Esophagus muscularis mucosa (tissue), 4 donors: ENCODE measurements around the gene GUCY2D. TPM values are rescaled to one million over a fixed set of nuclear protein-coding genes. Genes with fewer than 3 reads are reported as not detected.
"Not testable (repeated sequence)": the region's sequence is repeated elsewhere in the genome, so short reads cannot be mapped to it uniquely, and the experiment has no call there.

ENCODE experiments used
- DNase-seq: peaks from one replicate; pipeline ENCODE4 v3.0.0-alpha.2; 2017; ENCODE audit errors: extremely low spot score
- H3K27ac ChIP-seq, 4 donors: fragments of 200-600 bp; sonication (generic); replicated peaks in 1 of 4; 1 replicate in 3 of 4; 2 replicates in 1 of 4; pipeline ENCODE4 v1.5.1; 2016 to 2019; ENCODE audit warnings: mild to moderate bottlenecking in 1 of 4
- H3K27me3 ChIP-seq, 4 donors: fragments of 200-600 bp; sonication (generic); one replicate each; pipeline versions ENCODE4 v1.5.1 to v1.6.0; 2016 to 2019
- H3K36me3 ChIP-seq, 4 donors: fragments of 200-600 bp; sonication (generic); one replicate each; pipeline ENCODE4 v1.5.1; 2016 to 2019
- H3K4me1 ChIP-seq, 4 donors: fragments of 200-600 bp; sonication (generic); one replicate each; pipeline ENCODE4 v1.5.1; 2016 to 2019
- H3K4me3 ChIP-seq, 4 donors: fragments of 200-600 bp; sonication (generic); 1 replicate in 2 of 4; 2 replicates in 2 of 4; pipeline ENCODE4 v1.5.1; 2016 to 2019; ENCODE audit warnings: mild to moderate bottlenecking in 4 of 4, moderate library complexity in 1 of 4
- H3K9me3 ChIP-seq, 4 donors: fragments of 200-600 bp; sonication (generic); 1 replicate in 3 of 4; 2 replicates in 1 of 4; pipeline ENCODE4 v1.5.1; 2016 to 2019
- CTCF ChIP-seq, 3 experiments: fragments of 200-600 bp in 2 of 3; fragments of 450-650 bp in 1 of 3; sonication (generic) in 2 of 3; IDR thresholded peaks; one replicate each; pipeline ENCODE4 v1.5.1; 2017 to 2019; ENCODE audit warnings: antibody characterized with exemption in 3 of 3, mild to moderate bottlenecking in 2 of 3, moderate library complexity in 1 of 3
- EP300 ChIP-seq: sonication (generic); formaldehyde crosslinking; IDR thresholded peaks from one replicate; pipeline ENCODE4 v1.6.1; 2017; ENCODE audit warnings: antibody characterized with exemption
- POLR2A ChIP-seq: fragments of 450-650 bp; IDR thresholded peaks from one replicate; pipeline ENCODE4 v1.6.1; 2017; ENCODE audit warnings: antibody characterized with exemption, moderate library complexity, mild to moderate bottlenecking, low read depth
- POLR2AphosphoS5 ChIP-seq, 2 donors: sonication (generic); formaldehyde crosslinking; IDR thresholded peaks; one replicate each; pipeline ENCODE4 v1.6.1; 2017; ENCODE audit warnings: antibody characterized with exemption in 2 of 2
- WGBS: methylation state at CpG from one replicate; pipeline ENCODE4 v1.1.5; 2018; 5-methylcytosine and 5-hydroxymethylcytosine counted together
- intact Hi-C: fragments of 100-400 bp; cut with DNase I; formaldehyde crosslinking; loops from one replicate; pipeline ENCODE4 v1.15.1; 2023
- total RNA-seq, 4 donors: library from RNA; depleted of rRNA; stranded (reverse); fragments of >200 nt; gene quantifications; one replicate each; pipeline versions ENCODE4 v1.1.0 to v1.2.1, GENCODE V29; 2016

Gene GUCY2D
- total RNA-seq, 4 donors from 2014 or later, result 1.1 TPM; not detected in 3

GRCh38 chr17:8020776-8021564 is 18.6 kb downstream of the GUCY2D start:
- Histone ChIP-seq H3K36me3 (no peaks in the 10 kb centered on the region), H3K27ac (no peak overlapping the region), H3K27me3 (peaks cover 0 to 21% (median 10%) of the 10 kb centered on the region in 4 donors), H3K9me3 (no peaks in the 10 kb centered on the region), H3K4me1 (peaks cover 10 to 23% (median 16%) of the 10 kb centered on the region in 4 donors), H3K4me3 (no peak overlapping the region)
- intact Hi-C loops, result no loop called here
- no peak for DNase-seq
- no peak for TF ChIP-seq POLR2A
- no peak for TF ChIP-seq POLR2AphosphoS5 (IDR thresholded peaks at IDR 0.05)
- TF ChIP-seq EP300, result no peak
- no peak for TF ChIP-seq CTCF (IDR thresholded peaks at IDR 0.05)
- WGBS, result 85% methylated on average over 7 of the region's 9 CpGs

DNA sequence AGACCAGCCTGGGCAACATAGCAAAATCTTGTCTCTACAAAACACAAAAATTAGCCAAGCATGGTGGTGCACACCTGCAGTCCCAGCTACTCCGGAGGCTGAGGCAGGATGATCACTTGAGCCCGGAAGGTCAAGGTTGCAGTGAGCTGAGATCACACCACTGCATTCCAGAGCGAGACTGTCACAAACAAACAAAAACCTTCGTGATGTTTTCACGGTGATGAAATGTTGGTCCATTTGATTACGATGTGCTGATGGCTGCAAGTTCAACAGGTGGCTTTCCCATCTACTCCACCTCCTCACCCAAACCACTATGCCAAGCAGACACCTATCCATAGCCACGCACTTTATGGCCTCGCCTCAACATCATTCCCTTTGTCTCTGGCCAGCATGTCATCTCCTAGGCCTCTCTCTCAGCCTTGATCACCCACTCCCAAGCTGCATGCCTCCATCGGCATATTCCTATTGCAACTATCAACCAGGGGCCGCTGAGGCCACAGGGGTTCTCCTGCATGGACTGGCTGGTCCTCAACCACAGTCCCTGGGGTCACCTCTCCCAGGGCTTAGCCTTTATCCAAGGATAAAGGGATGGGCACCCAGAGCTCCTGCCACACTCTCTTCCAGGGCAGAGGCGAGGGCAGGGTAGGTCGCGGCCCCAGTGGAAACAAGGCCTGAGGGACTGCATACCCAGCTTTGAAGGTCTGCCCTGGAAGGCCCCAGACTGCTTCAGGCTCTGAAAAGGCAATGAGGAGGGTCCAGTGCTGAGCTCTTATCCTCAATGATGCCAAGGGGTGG is 19.3 kb downstream of the GUCY2D start:
- DNase-seq, result no peak
- no peaks in the 10 kb centered on the region for H3K36me3 ChIP-seq
- WGBS, result 92% methylated on average over 13 of the region's 13 CpGs
- no peak overlapping the region for H3K27ac ChIP-seq
- H3K4me3 ChIP-seq, result no peak overlapping the region
- no peaks in the 10 kb centered on the region for H3K9me3 ChIP-seq
- peaks cover 4 to 15% (median 9%) of the 10 kb centered on the region in 4 donors for H3K4me1 ChIP-seq
- intact Hi-C loops, result no loop called here
- H3K27me3 ChIP-seq, result peaks cover 0 to 13% (median 2%) of the 10 kb centered on the region in 4 donors
- no peak for TF ChIP-seq POLR2AphosphoS5 (IDR thresholded peaks at IDR 0.05)
- no peak for TF ChIP-seq CTCF (IDR thresholded peaks at IDR 0.05)
- TF ChIP-seq EP300, result no peak

DNA sequence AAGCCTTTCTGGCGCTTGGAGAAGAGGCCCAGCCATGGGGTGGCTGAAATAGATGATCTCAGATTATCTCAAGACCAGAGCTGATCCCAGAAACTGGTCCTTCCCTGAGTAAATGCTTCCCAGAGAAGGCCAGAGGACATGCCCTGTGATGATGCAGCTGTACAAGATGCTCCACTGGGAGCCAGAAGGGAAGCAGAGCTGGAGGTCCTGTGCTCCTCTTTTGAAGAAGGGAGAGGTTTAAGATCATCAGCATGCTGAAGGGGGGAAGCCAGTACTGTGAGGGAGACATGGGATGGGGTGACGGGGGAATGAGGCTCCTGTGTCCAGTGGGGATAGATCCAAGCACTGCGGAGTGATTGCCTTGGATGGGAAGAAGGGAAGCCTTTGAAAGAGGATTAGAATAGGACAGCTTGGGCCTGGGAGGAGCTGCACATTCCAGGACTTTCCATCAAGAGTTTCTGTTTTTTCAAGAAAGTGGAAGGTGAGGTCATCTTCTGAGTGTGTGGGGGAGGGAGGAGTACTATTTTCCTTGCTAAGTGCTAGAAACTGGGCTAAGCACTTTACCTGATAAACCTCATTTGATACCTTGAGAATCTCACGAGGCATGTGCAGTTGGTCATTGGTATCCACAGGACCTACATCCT is 20.1 kb downstream of the GUCY2D start:
- TF ChIP-seq CTCF (IDR thresholded peaks at IDR 0.05) (no peak), POLR2A (no peak), EP300 (no peak), POLR2AphosphoS5 (IDR thresholded peaks at IDR 0.05) (no peak)
- no peak for DNase-seq
- intact Hi-C loops, result no loop called here
- Histone ChIP-seq H3K27me3 (peaks cover 0 to 12% (median 0%) of the 10 kb centered on the region in 4 donors), H3K4me3 (no peak overlapping the region), H3K4me1 (peaks cover 0 to 8% (median 4%) of the 10 kb centered on the region in 4 donors), H3K36me3 (no peaks in the 10 kb centered on the region), H3K27ac (no peak overlapping the region), H3K9me3 (no peaks in the 10 kb centered on the region)
- 93% methylated on average over 4 of the region's 4 CpGs for whole genome bisulfite sequencing

GRCh38 chr17:8024161-8024560 is 21.7 kb downstream of the GUCY2D start:
- 67% methylated on average over 6 of the region's 6 CpGs for WGBS
- DNase-seq, intact Hi-C loops: not testable (repeated sequence)

More at GRCh38 chr17:8024161-8024560, 21.7 kb downstream of the GUCY2D start:
- H3K9me3 ChIP-seq, H3K4me1 ChIP-seq, H3K36me3 ChIP-seq, H3K27ac ChIP-seq, H3K4me3 ChIP-seq: not testable (repeated sequence)
- peaks cover 0 to 23% (median 0%) of the 10 kb centered on the region in 4 donors for H3K27me3 ChIP-seq
